ENCODE results near the gene FGFRL1.

The FGFRL1 gene

GRCh38 chr4:1024882-1025545 lies 13.6 kb downstream of the FGFRL1 start:
- DNase-seq: no peak

GRCh38 chr4:1026115-1026514 lies 14.7 kb downstream of the FGFRL1 start:
- DNase-seq: no peak

- DNase-seq: no peak
These were observed 15.9 kb downstream of the FGFRL1 start for GRCh38 chr4:1027219-1027914.

- DNase-seq: no peak
These were observed 16.5 kb downstream of the FGFRL1 start for GRCh38 chr4:1027915-1028238.

- DNase-seq: no peak
These were observed 17.3 kb downstream of the FGFRL1 start for GRCh38 chr4:1028574-1029220.

- no peak for DNase-seq
These were observed 18.1 kb downstream of the FGFRL1 start for GRCh38 chr4:1029529-1029928.

GRCh38 chr4:1030031-1030430 lies 18.6 kb downstream of the FGFRL1 start:
- DNase-seq: no peak

- no peak for DNase-seq
These were observed 19.1 kb downstream of the FGFRL1 start for GRCh38 chr4:1030559-1030958.

- DNase-seq: no peak
These were observed 19.9 kb downstream of the FGFRL1 start for GRCh38 chr4:1031346-1031745.

- no peak for DNase-seq
These were observed 20.8 kb downstream of the FGFRL1 start for GRCh38 chr4:1031956-1032795.

- DNase-seq: no peak
These were observed 21.4 kb downstream of the FGFRL1 start for GRCh38 chr4:1032861-1033260.

- no peak for DNase-seq
These were observed 22.6 kb downstream of the FGFRL1 start for GRCh38 chr4:1033840-1034551.

- no peak for DNase-seq
These were observed 24.1 kb downstream of the FGFRL1 start for GRCh38 chr4:1035510-1035909.

GRCh38 chr4:1036095-1036494 lies 24.7 kb downstream of the FGFRL1 start:
- DNase-seq: no peak

GRCh38 chr4:1036976-1037810 lies 25.8 kb downstream of the FGFRL1 start:
- no peak for DNase-seq

- DNase-seq: no peak
These were observed 27.6 kb downstream of the FGFRL1 start for GRCh38 chr4:1038948-1039492.

GRCh38 chr4:1039493-1040343 lies 28.3 kb downstream of the FGFRL1 start:
- no peak for DNase-seq

- no peak for DNase-seq
These were observed 29.1 kb downstream of the FGFRL1 start for GRCh38 chr4:1040344-1041146.

GRCh38 chr4:1041147-1041935 lies 29.9 kb downstream of the FGFRL1 start:
- no peak for DNase-seq

Data from NCI-H1092 (cell line).